ENCODE results near the gene SLC13A1. TPM values are rescaled to one million over a fixed set of nuclear protein-coding genes. Genes with fewer than 3 reads are reported as not detected.

SLC13A1 gene
- total and polyA plus RNA-seq, 12 donors: not detected

DNA sequence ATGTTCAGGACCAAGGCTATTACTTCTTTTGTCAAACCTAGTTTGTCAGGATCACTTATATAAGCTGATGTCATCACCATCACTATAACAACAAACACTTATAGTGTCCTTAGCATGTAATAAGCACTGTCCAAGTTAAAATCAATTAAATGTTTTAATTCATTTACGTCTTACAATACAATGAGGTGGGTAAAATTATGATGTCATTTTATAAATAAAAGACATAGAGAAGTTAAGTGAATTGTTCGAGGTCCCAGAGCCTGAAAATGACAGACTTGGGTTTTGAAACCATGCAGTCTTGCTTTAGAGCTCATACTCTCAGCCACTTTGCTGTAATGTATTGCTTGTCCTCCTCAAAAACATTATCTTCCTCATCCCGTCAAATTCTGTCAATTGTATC, 48.3 kb downstream of the SLC13A1 start:
- intact Hi-C loops (cut with DNase I): loop anchor here in 7 of 10 donors (5.0 to 10.0 kb wide), 9 partner anchors 66 to 937 kb away; partner anchors contain the start of gene CADPS2 (in 3 of the 7)
- H3K4me1 ChIP-seq: peaks cover 0 to 5% (median 0%) of the 10 kb centered on the region in 9 donors
- DNase-seq: no peak
- 63 to 73% methylated on average over 3 of the region's 3 CpGs for WGBS, 2 donors
- H3K27me3 ChIP-seq: no peaks in the 10 kb centered on the region
- no peak overlapping the region for H3K27ac ChIP-seq
- no peak overlapping the region for H3K4me3 ChIP-seq
- no peaks in the 10 kb centered on the region for H3K36me3 ChIP-seq
- ATAC-seq: no peak
- no peak for TF ChIP-seq CTCF (IDR thresholded peaks at IDR 0.05)
- H3K9me3 ChIP-seq: no peaks in the 10 kb centered on the region

GRCh38 chr7:123148813-123149212, 51.0 kb downstream of the SLC13A1 start:
- ATAC-seq: no peak
- no peak for TF ChIP-seq CTCF (IDR thresholded peaks at IDR 0.05)
- Histone ChIP-seq H3K27me3 (peaks cover 0 to 10% (median 0%) of the 10 kb centered on the region in 7 donors), H3K4me1 (no peaks in the 10 kb centered on the region), H3K9me3 (no peaks in the 10 kb centered on the region), H3K36me3 (no peaks in the 10 kb centered on the region), H3K4me3 (no peak overlapping the region), H3K27ac (no peak overlapping the region)
- intact Hi-C loops (cut with DNase I): no loop called here
- DNase-seq: no peak
- 76 to 78% methylated on average over 1 of the region's 1 CpG for WGBS, 2 donors

- ATAC-seq (no peak), DNase-seq (no peak)
- H3K27ac ChIP-seq: no peak overlapping the region
- intact Hi-C loops (cut with DNase I): no loop called here
- TF ChIP-seq CTCF (IDR thresholded peaks at IDR 0.05): no peak
- no peak overlapping the region for H3K4me3 ChIP-seq
- H3K36me3 ChIP-seq: no peaks in the 10 kb centered on the region
- H3K27me3 ChIP-seq: peaks cover 0 to 12% (median 0%) of the 10 kb centered on the region in 7 donors
- WGBS, 2 donors: 61 to 65% methylated on average over 3 of the region's 3 CpGs
- H3K9me3 ChIP-seq: no peaks in the 10 kb centered on the region
- H3K4me1 ChIP-seq: no peaks in the 10 kb centered on the region
Observed at GRCh38 chr7:123143252-123144006, 56.3 kb downstream of the SLC13A1 start.

GRCh38 chr7:123140561-123140960, 59.2 kb downstream of the SLC13A1 start:
- ATAC-seq (no peak), DNase-seq (no peak)
- Histone ChIP-seq H3K36me3 (no peaks in the 10 kb centered on the region), H3K27ac (no peak overlapping the region), H3K4me1 (no peaks in the 10 kb centered on the region), H3K27me3 (peaks cover 0 to 12% (median 0%) of the 10 kb centered on the region in 7 donors), H3K4me3 (no peak overlapping the region), H3K9me3 (no peaks in the 10 kb centered on the region)
- no peak for TF ChIP-seq CTCF (IDR thresholded peaks at IDR 0.05)
- intact Hi-C loops (cut with DNase I): no loop called here

Measured in heart right ventricle (tissue), 16 donors.